Thymus (tissue), 11 donors: Measurements from ENCODE around the gene EARS2. TPM values are rescaled to one million over a fixed set of nuclear protein-coding genes. Genes with fewer than 3 reads are reported as not detected.

Source experiments
- DNase-seq, 9 donors: peaks; one replicate each; pipeline ENCODE4 v3.0.0-alpha.2; 2013; ENCODE audit warnings: low spot score in 9 of 9, low read depth in 6 of 9, missing footprints in 1 of 9
- H3K27ac ChIP-seq, 2 donors: one replicate each; pipeline ENCODE4 v1.5.1; 2013; ENCODE audit warnings: control low read depth in 1 of 2, low read depth in 1 of 2, low read length in 1 of 2, mild to moderate bottlenecking in 1 of 2, moderate library complexity in 1 of 2
- H3K27me3 ChIP-seq, 2 donors: one replicate each; pipeline ENCODE4 v1.5.1; 2013; ENCODE audit warnings: low read length in 1 of 2; ENCODE audit not compliant: control insufficient read depth in 2 of 2, insufficient read depth in 1 of 2
- H3K36me3 ChIP-seq, 2 donors: one replicate each; pipeline ENCODE4 v1.5.1; 2013; ENCODE audit warnings: low read length in 1 of 2, mild to moderate bottlenecking in 1 of 2, moderate library complexity in 1 of 2; ENCODE audit not compliant: control insufficient read depth in 2 of 2, insufficient read depth in 2 of 2
- H3K4me1 ChIP-seq, 2 donors: one replicate each; pipeline ENCODE4 v1.5.1; 2013; ENCODE audit warnings: low read length in 2 of 2; ENCODE audit not compliant: control insufficient read depth in 2 of 2, insufficient read depth in 2 of 2
- H3K4me3 ChIP-seq, 2 donors: one replicate each; pipeline ENCODE4 v1.5.1; 2013; ENCODE audit warnings: low read length in 2 of 2, control low read depth in 1 of 2, mild to moderate bottlenecking in 1 of 2
- H3K9me3 ChIP-seq, 2 donors: one replicate each; pipeline ENCODE4 v1.5.1; 2013; ENCODE audit warnings: low read length in 1 of 2, mild to moderate bottlenecking in 1 of 2; ENCODE audit not compliant: control insufficient read depth in 2 of 2, insufficient read depth in 1 of 2
- WGBS: extraction: QIAGEN DNeasy Blood & Tissue Kit; methylation state at CpG from one replicate; pipeline ENCODE4 v1.1.7; 2013; 5-methylcytosine and 5-hydroxymethylcytosine counted together
- polyA plus RNA-seq: library from polyadenylated mRNA; stranded (reverse); fragments of 200-250 nt; gene quantifications from one replicate; pipeline ENCODE4 v1.2.3, GENCODE V29; 2013
- total RNA-seq: library from RNA; stranded (reverse); fragments of 120-200 nt; gene quantifications from one replicate; pipeline ENCODE4 v1.2.4, GENCODE V29; 2013
- donor health status: healthy.

Gene EARS2
- total and polyA plus RNA-seq, 2 donors, result 11.5 to 20.5 TPM

- Histone ChIP-seq H3K36me3 (peaks cover 8 to 22% of the 10 kb centered on the region in 2 donors), H3K27ac (peak overlapping the region; percentile 52 to 63)
These were observed 33.8 kb downstream of the EARS2 start for GRCh38 chr16:23523321-23523720.

GRCh38 chr16:23521965-23522364 lies 35.2 kb downstream of the EARS2 start:
- Histone ChIP-seq H3K4me1 (peaks cover 0 to 3% of the 10 kb centered on the region in 2 donors), H3K27me3 (no peaks in the 10 kb centered on the region), H3K27ac (no peak overlapping the region), H3K4me3 (no peak overlapping the region), H3K36me3 (peaks cover 8 to 19% of the 10 kb centered on the region in 2 donors), H3K9me3 (no peaks in the 10 kb centered on the region)
- 98% methylated on average over 4 of the region's 4 CpGs for WGBS
- no peak for DNase-seq

More at GRCh38 chr16:23523321-23523720, 33.8 kb downstream of the EARS2 start:
- Histone ChIP-seq H3K4me1 (peaks cover 0 to 5% of the 10 kb centered on the region in 2 donors), H3K9me3 (no peaks in the 10 kb centered on the region), H3K27me3 (no peaks in the 10 kb centered on the region), H3K4me3 (no peak overlapping the region)
- WGBS, result 96% methylated on average over 6 of the region's 6 CpGs
- no peak for DNase-seq

- H3K36me3 ChIP-seq, result peaks cover 8 to 19% of the 10 kb centered on the region in 2 donors
- no peaks in the 10 kb centered on the region for H3K27me3 ChIP-seq
- 72% methylated on average over 4 of the region's 4 CpGs for WGBS
- peaks cover 0 to 2% of the 10 kb centered on the region in 2 donors for H3K4me1 ChIP-seq
- no peak for DNase-seq
- H3K9me3 ChIP-seq, result no peaks in the 10 kb centered on the region
- no peak overlapping the region for H3K4me3 ChIP-seq
- H3K27ac ChIP-seq, result no peak overlapping the region
These were observed 36.0 kb downstream of the EARS2 start for GRCh38 chr16:23521037-23521743.

- Histone ChIP-seq H3K27ac (no peak overlapping the region), H3K36me3 (peaks cover 8 to 19% of the 10 kb centered on the region in 2 donors), H3K27me3 (no peaks in the 10 kb centered on the region)
These were observed 36.6 kb downstream of the EARS2 start for GRCh38 chr16:23520500-23520899.

GRCh38 chr16:23519282-23519681 lies 37.9 kb downstream of the EARS2 start:
- no peak for DNase-seq
- H3K36me3 ChIP-seq, result peaks cover 8 to 10% of the 10 kb centered on the region in 2 donors
- H3K4me1 ChIP-seq, result peaks cover 0 to 5% of the 10 kb centered on the region in 2 donors
- H3K9me3 ChIP-seq, result no peaks in the 10 kb centered on the region
- H3K4me3 ChIP-seq, result no peak overlapping the region
- H3K27ac ChIP-seq, result no peak overlapping the region
- WGBS, result 98% methylated on average over 5 of the region's 5 CpGs
- no peaks in the 10 kb centered on the region for H3K27me3 ChIP-seq

More at GRCh38 chr16:23520500-23520899, 36.6 kb downstream of the EARS2 start:
- WGBS, result 94% methylated on average over 4 of the region's 4 CpGs
- Histone ChIP-seq H3K4me1 (peaks cover 0 to 2% of the 10 kb centered on the region in 2 donors), H3K4me3 (no peak overlapping the region), H3K9me3 (no peaks in the 10 kb centered on the region)
- no peak for DNase-seq

- Histone ChIP-seq H3K27me3 (no peaks in the 10 kb centered on the region), H3K27ac (no peak overlapping the region), H3K9me3 (no peaks in the 10 kb centered on the region), H3K4me3 (no peak overlapping the region), H3K36me3 (peaks cover 4 to 8% of the 10 kb centered on the region in 2 donors), H3K4me1 (peaks cover 0 to 5% of the 10 kb centered on the region in 2 donors)
- WGBS, result 95% methylated on average over 3 of the region's 3 CpGs
- no peak for DNase-seq
These were observed 38.7 kb downstream of the EARS2 start for GRCh38 chr16:23518435-23518891.

GRCh38 chr16:23516366-23517137 lies 40.6 kb downstream of the EARS2 start:
- WGBS, result 57% methylated on average over 4 of the region's 4 CpGs
- peak overlapping the region in 1 of 2 donors; percentile 31 for H3K27ac ChIP-seq
- peaks cover 0 to 5% of the 10 kb centered on the region in 2 donors for H3K4me1 ChIP-seq
- H3K36me3 ChIP-seq, result peaks cover 0 to 4% of the 10 kb centered on the region in 2 donors
- DNase-seq, result no peak
- H3K9me3 ChIP-seq, result no peaks in the 10 kb centered on the region
- no peak overlapping the region for H3K4me3 ChIP-seq
- H3K27me3 ChIP-seq, result no peaks in the 10 kb centered on the region

DNA sequence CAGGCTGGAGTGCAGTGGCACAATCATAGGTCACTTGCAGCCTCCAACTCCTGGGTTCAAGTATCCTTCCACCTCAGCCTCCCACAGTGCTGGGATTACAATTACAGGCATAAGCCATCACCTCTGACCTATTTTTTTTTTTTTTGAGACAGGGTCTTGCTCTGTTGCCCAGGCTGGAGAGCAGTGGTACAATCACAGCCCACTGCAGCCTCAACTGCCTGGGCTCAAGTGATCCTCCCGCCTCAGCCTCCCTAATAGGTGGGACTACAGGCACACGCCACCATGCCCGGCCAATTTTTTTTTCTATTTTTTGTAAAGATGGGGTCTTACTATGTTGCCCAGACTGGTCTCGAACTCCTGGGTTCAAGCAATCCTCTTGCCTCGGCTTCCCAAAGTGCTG lies 41.3 kb downstream of the EARS2 start:
- H3K27me3 ChIP-seq, result no peaks in the 10 kb centered on the region
- H3K4me3 ChIP-seq, result no peak overlapping the region
- peaks cover 0 to 4% of the 10 kb centered on the region in 2 donors for H3K36me3 ChIP-seq
- 97% methylated on average over 5 of the region's 5 CpGs for whole genome bisulfite sequencing
- peaks cover 0 to 5% of the 10 kb centered on the region in 2 donors for H3K4me1 ChIP-seq
- H3K27ac ChIP-seq, result no peak overlapping the region
- DNase-seq, result no peak
- no peaks in the 10 kb centered on the region for H3K9me3 ChIP-seq
